Left lung (tissue), 10 donors: ENCODE measurements around the gene SPTBN4. TPM values are rescaled to one million over a fixed set of nuclear protein-coding genes. Genes with fewer than 3 reads are reported as not detected.
"Not testable (repeated sequence)": the region's sequence is repeated elsewhere in the genome, so short reads cannot be mapped to it uniquely, and the experiment has no call there.

Source experiments
- ATAC-seq: fragments of 200-7000 bp; cut with Tn5 transposase; one replicate; pipeline ENCODE4 v1.9.1; 2020; ENCODE audit warnings: moderate library complexity
- DNase-seq, 4 donors: peaks; one replicate each; pipeline ENCODE4 v3.0.0-alpha.2; 2013 to 2020
- H3K27ac ChIP-seq, 2 donors: fragments of 200-600 bp; sonication (generic) in 1 of 2; one replicate each; pipeline versions ENCODE4 v1.5.0 to v1.8.0; 2020 to 2021
- H3K27me3 ChIP-seq, 2 donors: fragments of 200-600 bp; sonication (generic) in 1 of 2; one replicate each; pipeline versions ENCODE4 v1.5.0 to v1.8.0; 2020 to 2021
- H3K36me3 ChIP-seq, 2 donors: fragments of 200-600 bp; sonication (generic) in 1 of 2; one replicate each; pipeline versions ENCODE4 v1.5.0 to v1.8.0; 2020 to 2021
- H3K4me1 ChIP-seq, 2 donors: fragments of 200-600 bp; one replicate each; pipeline ENCODE4 v1.8.0; 2021
- H3K4me3 ChIP-seq, 2 donors: fragments of 200-600 bp; sonication (generic) in 1 of 2; one replicate each; pipeline versions ENCODE4 v1.5.0 to v1.8.0; 2020 to 2021; ENCODE audit warnings: mild to moderate bottlenecking in 1 of 2
- H3K9me3 ChIP-seq, 2 donors: fragments of 200-600 bp; sonication (generic) in 1 of 2; one replicate each; pipeline versions ENCODE4 v1.5.0 to v1.8.0; 2020 to 2021
- CTCF ChIP-seq, 2 donors: fragments of 200-600 bp; sonication (generic) in 1 of 2; IDR thresholded peaks; one replicate each; pipeline versions ENCODE4 v1.5.0 to v1.8.0; 2021; ENCODE audit warnings: antibody characterized with exemption in 2 of 2
- intact Hi-C, 2 donors: fragments of 100-400 bp; cut with DNase I; formaldehyde crosslinking; loops; one replicate each; pipeline versions ENCODE4 v1.11.2 to v1.14.2; 2022
- polyA plus RNA-seq, 6 donors: library from polyadenylated mRNA; unstranded; fragments of 120-200 nt; gene quantifications; one replicate each; pipeline ENCODE4 v1.2.1, GENCODE V29; 2013; ENCODE audit not compliant: insufficient read length in 6 of 6
- total RNA-seq, 2 donors: library from RNA; stranded (reverse); fragmentation: NEBNext Ultra II Directional; extraction: Animal tissue kit (Norgen Biotek cat#: 25700); gene quantifications; one replicate each; pipeline ENCODE4 v1.2.1, GENCODE V29; 2021
- donor health status: DM: no; HTN: yes; CAD: no.
- donor health status: DM: no; HTN: no; CAD: no.

SPTBN4 gene
- total and polyA plus RNA-seq, 8 donors, result 0.42 to 2.5 (median 1.3) TPM

- Histone ChIP-seq H3K4me1 (peaks cover 12 to 51% of the 10 kb centered on the region in 2 donors), H3K4me3 (peak overlapping the region; percentile 26 to 57), H3K27me3 (peaks cover 0 to 37% of the 10 kb centered on the region in 2 donors), H3K36me3 (no peaks in the 10 kb centered on the region), H3K27ac (peak overlapping the region in 1 of 2 donors; percentile 86), H3K9me3 (no peaks in the 10 kb centered on the region)
- DNase-seq (peak in 2 of 4 donors; percentile 55 to 83), ATAC-seq (no peak)
- TF ChIP-seq CTCF (IDR thresholded peaks at IDR 0.05), result no peak
- intact Hi-C loops, result no loop called here
These were observed 399 bp upstream of the SPTBN4 start for GRCh38 chr19:40466219-40466984.

GRCh38 chr19:40469011-40469410 is 2.2 kb downstream of the SPTBN4 start:
- no peak for TF ChIP-seq CTCF (IDR thresholded peaks at IDR 0.05)

GRCh38 chr19:40471111-40471510 is 4.3 kb downstream of the SPTBN4 start:
- ATAC-seq, result no peak
- Histone ChIP-seq H3K27ac (no peak overlapping the region), H3K36me3 (no peaks in the 10 kb centered on the region), H3K4me1 (peaks cover 7 to 11% of the 10 kb centered on the region in 2 donors), H3K9me3 (no peaks in the 10 kb centered on the region), H3K27me3 (peaks cover 0 to 37% of the 10 kb centered on the region in 2 donors), H3K4me3 (no peak overlapping the region)
- intact Hi-C loops, result no loop called here
- TF ChIP-seq CTCF (IDR thresholded peaks at IDR 0.05), result no peak
- no peak for DNase-seq

More at GRCh38 chr19:40469011-40469410, 2.2 kb downstream of the SPTBN4 start:
- H3K36me3 ChIP-seq, result no peaks in the 10 kb centered on the region
- peaks cover 12 to 26% of the 10 kb centered on the region in 2 donors for H3K4me1 ChIP-seq
- no peak overlapping the region for H3K27ac ChIP-seq
- no peak overlapping the region for H3K4me3 ChIP-seq
- DNase-seq, result no peak
- ATAC-seq, result no peak
- peaks cover 0 to 37% of the 10 kb centered on the region in 2 donors for H3K27me3 ChIP-seq
- intact Hi-C loops, result no loop called here
- no peaks in the 10 kb centered on the region for H3K9me3 ChIP-seq

- Histone ChIP-seq H3K36me3 (no peaks in the 10 kb centered on the region), H3K27me3 (peaks cover 0 to 23% of the 10 kb centered on the region in 2 donors), H3K27ac (no peak overlapping the region), H3K4me3 (no peak overlapping the region), H3K9me3 (no peaks in the 10 kb centered on the region), H3K4me1 (no peaks in the 10 kb centered on the region)
- no peak for ATAC-seq
- intact Hi-C loops, result no loop called here
- TF ChIP-seq CTCF (IDR thresholded peaks at IDR 0.05), result no peak
- no peak for DNase-seq
These were observed 5.7 kb downstream of the SPTBN4 start for GRCh38 chr19:40472516-40472915.

GRCh38 chr19:40474737-40475136 is 7.9 kb downstream of the SPTBN4 start:
- TF ChIP-seq CTCF (IDR thresholded peaks at IDR 0.05), result no peak
- ATAC-seq (no peak), DNase-seq (no peak)
- H3K4me1 ChIP-seq, result no peaks in the 10 kb centered on the region
- no peaks in the 10 kb centered on the region for H3K36me3 ChIP-seq
- intact Hi-C loops, result no loop called here
- no peak overlapping the region for H3K27ac ChIP-seq
- no peak overlapping the region for H3K4me3 ChIP-seq
- H3K9me3 ChIP-seq, result no peaks in the 10 kb centered on the region
- peaks cover 0 to 2% of the 10 kb centered on the region in 2 donors for H3K27me3 ChIP-seq

- H3K4me3 ChIP-seq, H3K27ac ChIP-seq, H3K36me3 ChIP-seq, DNase-seq, H3K9me3 ChIP-seq, ATAC-seq, H3K4me1 ChIP-seq, H3K27me3 ChIP-seq, intact Hi-C loops: not testable (repeated sequence)
These were observed 9.3 kb downstream of the SPTBN4 start for GRCh38 chr19:40475878-40476644.
